Cardiac septum (tissue), 1 donor: ENCODE data around the gene LUZP1. TPM values are rescaled to one million over a fixed set of nuclear protein-coding genes. Genes with fewer than 3 reads are reported as not detected.

Experiments used
- DNase-seq: peaks from one replicate; pipeline ENCODE4 v3.0.0-alpha.2; 2020; ENCODE audit warnings: low spot score
- intact Hi-C: fragments of 100-400 bp; cut with DNase I; formaldehyde crosslinking; loops from one replicate; pipeline ENCODE4 v1.14.0; 2022
- total RNA-seq: library from RNA; stranded (reverse); fragmentation: NEBNext Ultra II Directional; extraction: Animal tissue kit (Norgen Biotek cat#: 25700); gene quantifications from one replicate; pipeline ENCODE4 v1.2.1, GENCODE V29; 2021
- donor health status: DM: no; HTN: no; CAD: no.

Gene LUZP1
- total RNA-seq, 1 donor from 2014 or later, result 46.5 TPM

DNA sequence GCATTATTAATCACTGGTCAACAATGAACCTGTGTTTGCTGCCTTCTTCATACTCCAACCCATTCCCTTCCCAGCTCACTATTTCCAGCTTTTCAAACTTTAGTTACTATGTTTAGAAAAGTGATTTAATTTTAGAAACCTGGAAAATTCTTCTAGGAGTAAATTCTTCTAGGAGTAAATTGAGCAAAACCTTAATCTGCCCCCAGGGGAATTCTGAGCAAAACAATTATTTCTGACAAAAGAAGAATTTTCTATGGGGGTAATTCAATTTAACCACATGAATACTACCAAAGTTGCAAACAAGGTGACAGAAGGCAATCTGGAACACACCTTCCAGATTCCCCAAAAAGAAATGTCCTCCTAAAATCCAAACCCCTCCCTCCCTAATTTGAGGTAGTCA lies 1.8 kb downstream of the LUZP1 start:
- intact Hi-C loops, result loop anchor here (5.0 kb wide), 1 partner anchor 45 kb away; no protein-coding TSS in a partner anchor
- DNase-seq, result no peak

DNA sequence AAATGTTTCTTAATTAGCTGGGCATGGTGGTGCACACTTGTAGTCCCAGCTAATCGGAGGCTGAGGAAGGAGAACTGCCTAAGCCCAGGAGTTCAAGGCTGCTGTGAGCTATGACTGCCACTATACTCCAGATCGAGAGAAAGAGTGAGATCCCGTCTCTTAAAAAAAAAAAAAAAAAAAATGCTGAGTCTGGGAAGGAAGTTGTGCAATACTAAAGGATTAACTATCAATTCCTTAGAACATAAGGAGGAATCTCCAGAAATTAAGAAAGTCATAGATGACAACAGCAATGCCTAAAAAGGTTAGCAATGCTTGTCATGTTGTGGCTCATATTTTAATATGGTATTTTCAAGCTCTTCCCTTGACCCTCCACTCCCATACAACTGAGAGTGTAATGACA lies 5.3 kb downstream of the LUZP1 start:
- intact Hi-C loops, result no loop called here
- DNase-seq, result no peak

DNA sequence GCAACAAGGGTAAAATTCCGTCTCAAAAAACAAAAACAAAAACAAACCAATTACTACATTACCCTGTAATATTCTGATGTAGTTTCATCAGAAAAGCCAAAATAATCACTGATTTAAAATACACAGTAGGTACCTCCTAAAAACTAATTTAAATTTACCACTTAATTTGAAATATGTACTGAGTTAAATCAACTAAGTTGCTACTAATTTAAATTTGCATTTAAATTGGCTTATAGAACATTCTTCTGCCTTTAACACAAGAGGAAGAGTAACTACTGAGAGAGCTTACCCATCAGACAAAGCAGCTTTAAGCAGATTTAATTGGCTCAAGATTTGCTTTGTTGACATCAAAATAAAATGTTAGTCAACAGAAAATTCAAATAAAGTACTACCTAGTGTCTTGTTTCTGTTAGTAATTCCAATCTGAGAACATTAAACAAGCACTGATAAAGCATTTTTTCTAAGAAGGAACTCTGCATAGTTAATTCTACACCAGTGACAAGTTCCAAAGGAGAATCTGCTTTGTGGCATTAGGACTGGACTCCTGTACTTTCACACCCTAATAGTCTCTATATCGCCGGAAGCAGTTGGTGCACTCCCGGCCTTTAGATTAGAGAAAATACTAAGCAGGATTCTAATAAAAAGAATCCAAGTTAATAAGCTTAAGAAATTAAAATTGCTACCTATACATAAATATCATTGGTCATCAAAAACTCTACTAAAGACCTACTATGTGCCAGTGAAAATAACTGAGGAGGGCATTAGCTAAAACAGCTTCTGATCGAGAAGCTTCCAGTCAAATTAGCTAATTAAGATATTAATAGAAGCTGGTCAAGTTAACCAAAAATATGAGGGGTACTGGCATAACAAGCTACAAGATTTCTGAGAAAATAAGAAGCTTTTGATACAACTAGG lies 8.4 kb downstream of the LUZP1 start:
- intact Hi-C loops, result no loop called here
- no peak for DNase-seq

DNA sequence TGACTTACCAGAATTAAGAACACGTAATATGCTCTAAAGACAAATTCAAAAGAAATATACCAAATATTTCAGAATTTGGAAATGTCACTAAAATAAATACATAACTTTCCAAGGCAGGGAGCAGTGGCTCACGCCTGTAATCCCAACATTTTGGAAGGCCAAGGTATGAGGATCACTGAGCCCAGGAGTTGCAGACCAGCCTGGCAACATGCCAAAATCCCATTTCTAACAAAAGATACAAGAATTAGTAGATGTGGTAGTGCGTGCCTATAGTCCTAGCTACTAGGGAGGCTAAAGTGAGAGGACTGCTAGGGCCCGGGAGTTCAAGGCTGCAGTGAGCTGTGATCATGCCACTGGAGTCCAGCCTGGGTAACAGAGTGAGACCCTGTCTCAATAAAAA lies 11.7 kb downstream of the LUZP1 start:
- intact Hi-C loops, result no loop called here
- DNase-seq, result no peak

DNA sequence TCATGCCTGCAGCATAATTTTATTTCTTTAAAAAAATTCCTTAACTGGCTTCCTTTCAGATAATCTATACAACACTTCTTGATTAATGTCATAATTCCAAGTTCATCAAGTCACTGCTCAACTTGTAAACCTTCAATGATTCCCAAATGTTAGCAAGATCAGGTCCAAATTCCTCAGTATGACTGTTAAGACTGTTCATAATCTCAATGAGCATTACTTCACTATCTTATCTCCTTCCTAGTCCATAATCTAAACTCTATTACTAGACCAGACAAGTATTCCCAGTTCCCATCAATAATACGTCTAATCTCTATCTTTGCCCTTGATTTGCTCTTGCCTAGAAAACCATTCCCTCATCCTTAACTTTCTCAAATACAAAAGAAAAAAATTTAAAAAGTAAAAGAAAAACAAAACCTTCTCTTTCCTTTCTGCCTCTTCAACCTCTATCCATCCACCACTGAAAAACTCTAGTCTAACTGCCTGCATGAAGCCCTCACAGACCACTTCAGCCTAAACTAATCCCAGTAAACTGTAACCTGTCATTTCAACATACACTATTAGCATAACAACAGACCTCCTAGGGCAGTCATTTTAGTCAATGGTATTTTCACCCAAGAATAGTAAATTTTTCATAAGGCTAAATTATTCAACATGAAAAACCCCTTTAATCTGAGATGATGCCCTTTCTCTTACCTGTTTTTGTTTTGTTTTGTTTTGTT lies 15.5 kb downstream of the LUZP1 start:
- intact Hi-C loops, result no loop called here
- DNase-seq, result no peak

DNA sequence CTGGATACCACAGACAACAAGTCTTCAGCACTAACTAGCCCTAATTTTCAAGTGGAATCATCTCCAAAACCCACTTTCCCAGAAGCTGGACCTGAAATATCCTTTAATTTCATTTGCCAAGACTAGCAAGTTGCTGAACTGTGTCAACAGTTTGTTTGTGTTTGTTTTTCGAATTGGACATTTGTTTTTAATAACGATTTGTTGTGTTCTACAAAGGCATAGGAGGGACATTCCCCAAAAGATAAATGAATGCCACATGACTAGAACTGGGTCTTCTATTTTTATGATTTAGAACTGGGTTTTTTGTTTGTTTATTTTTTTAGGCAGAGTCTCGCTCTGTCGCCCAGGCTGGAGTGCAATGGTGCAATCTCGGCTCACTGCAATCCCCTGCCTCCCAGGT lies 17.9 kb downstream of the LUZP1 start:
- DNase-seq, result no peak
- intact Hi-C loops, result no loop called here

DNA sequence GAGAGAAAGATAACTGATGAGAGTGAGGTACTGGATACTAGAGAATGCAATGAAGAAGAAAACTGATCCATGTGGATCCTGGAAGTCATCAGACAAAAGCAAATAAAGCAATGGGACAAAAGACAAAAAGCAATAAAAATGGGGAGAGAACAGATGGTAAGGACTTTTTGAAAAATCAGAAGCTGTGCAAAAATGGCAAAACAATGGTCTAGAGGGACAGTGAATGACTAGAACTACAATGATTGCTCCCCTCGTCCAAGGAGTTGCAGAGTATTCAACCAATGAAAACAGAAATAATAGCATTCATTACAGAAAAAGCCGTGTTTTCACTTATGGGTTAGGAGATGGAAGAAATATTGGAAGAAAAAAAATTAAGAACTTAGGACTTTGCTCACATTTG lies 18.5 kb downstream of the LUZP1 start:
- intact Hi-C loops, result no loop called here
- no peak for DNase-seq

DNA sequence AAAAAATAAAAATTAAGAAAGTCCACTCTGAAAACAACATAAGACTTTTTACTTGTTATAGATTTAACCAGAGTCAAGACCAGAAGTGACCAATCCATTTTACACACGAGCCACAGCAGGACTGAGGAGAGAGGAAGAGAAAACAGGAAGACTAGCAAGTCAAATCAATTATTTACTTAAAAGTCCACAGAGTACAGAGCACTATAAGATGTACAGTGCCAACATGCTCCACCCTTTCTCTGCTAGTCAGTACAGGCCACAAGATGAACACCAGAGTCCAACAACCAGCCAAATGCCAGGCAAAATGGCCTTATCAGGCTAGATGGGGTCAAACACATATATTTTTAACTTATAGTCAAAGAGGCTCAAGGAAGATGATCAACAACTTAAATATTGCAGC lies 19.5 kb downstream of the LUZP1 start:
- intact Hi-C loops, result no loop called here
- DNase-seq, result no peak

DNA sequence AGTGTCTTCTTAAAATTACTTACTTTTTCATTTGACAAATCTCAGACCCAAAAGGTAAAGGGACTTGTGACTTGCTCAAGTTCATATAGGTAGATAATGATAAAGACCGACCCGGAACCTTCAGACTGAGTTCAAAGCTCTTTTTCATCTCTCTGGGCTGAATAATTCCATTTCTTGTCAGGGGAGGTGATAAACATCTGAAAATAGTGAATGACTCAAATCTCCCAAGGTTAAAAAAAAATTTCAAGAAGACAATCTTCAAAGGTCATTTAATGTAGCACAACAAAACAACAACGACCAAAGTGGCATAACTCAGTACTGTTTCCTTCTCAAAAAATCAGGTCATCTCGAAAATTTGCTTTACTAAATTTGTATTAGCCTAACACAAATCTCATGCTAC lies 20.6 kb downstream of the LUZP1 start:
- intact Hi-C loops, result no loop called here
- no peak for DNase-seq

DNA sequence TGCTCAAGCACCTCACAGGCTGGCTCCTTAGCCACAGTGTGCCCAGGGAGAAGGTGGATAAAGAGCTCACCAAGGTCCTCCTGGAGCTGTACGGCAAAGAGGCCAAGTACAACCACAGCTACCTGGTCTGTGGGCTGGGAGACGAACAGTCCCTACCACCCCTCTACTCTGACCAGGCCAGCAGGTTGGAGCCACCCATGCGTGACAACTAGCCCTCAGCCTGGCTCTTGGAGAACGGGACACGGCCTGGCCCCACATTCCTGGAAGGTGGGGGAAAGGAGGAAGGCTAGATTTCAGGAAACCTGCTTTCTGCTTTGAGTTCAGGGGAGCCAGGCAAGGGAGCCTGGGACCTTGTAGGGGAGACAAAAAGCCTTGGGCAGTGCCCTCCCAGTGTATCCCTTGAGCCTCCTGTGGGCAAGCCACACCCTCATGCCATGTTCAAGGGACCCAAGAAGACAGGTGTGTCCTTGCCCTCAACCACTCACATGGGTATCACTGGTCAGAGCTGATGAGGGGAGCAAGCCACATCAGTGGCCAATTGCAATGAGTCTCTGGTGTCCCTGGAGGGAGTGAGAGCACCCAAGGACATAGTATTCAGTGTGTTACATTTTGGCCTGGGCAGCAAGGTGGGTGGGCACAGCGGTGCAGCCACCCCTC lies 27.6 kb downstream of the LUZP1 start:
- intact Hi-C loops, result no loop called here
- DNase-seq, result no peak

DNA sequence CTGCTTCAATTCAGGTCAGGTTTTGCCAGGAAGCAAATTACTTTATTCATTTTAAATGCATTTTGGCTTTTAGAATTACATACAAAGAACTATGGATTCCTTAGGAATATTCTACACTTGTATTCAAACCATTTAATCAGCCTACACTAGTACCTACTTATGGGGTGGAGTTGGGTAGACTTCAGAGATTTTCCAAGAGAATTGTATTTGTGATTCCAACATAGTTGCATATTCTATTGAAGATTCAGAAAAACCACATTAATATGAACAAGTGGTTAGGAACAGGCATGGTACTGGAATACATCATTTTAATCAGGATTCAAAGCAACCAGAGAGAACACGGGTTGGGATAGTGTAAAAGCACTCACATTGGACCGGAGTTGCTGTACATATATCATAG lies 33.4 kb downstream of the LUZP1 start:
- no peak for DNase-seq
- intact Hi-C loops, result no loop called here

DNA sequence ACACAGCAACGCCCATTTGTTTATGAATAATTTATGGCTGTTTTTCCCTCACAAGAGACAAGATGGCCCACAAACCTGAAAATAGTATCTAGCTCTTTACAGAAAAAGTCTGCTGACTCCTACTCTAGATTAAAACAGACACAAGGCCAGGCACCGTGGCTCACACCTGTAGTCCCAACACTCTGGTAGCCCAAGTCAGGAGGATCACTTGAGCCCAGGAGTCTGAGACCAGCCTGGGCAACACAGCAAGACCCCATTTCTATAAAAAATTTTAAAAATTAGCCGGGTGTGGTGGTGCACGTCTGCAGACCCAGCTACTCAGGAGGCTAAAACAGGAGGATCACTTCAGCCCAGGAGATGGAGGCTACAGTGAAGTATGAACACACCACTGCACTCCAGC lies 34.6 kb downstream of the LUZP1 start:
- intact Hi-C loops, result no loop called here
- DNase-seq, result no peak

DNA sequence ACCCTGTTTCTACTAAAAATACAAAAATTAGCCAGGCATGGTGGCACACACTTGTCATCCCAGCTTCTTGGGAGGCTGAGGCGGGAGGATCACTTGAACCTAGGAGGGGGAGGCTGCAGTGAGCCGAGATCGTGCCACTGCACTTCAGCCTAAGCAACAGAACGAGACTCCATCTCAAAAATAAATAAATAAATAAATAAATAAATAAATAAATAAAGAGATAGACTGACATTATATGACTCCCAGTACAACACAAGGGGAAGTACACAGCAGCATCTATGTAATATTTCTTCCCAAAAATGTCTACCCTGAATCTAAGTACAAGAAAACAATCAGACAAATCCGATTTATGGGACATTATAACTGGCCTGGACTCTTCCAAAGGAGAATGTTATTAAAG lies 35.1 kb downstream of the LUZP1 start:
- DNase-seq, result no peak

DNA sequence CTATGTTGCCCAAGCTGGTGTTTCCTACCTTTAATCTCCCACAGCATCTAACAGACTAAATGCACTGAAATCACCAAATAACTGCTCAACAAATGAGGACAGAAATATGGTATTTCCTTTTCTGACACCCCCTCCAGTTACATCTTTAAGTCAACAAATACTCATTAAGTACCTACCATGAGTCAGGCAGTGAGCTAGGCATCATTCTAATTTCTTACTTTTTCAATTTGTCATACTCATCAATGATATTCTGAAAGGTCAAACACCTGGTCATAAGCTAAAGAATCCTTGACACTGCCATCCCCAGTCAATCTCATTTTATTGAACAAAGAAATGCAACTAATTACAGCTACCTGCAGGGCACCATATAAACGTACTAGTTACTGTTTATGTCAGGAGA lies 36.6 kb downstream of the LUZP1 start:
- DNase-seq, result no peak
- intact Hi-C loops, result no loop called here

More for the DNA sequence above, 35.1 kb downstream of the LUZP1 start:
- intact Hi-C loops, result no loop called here

DNA sequence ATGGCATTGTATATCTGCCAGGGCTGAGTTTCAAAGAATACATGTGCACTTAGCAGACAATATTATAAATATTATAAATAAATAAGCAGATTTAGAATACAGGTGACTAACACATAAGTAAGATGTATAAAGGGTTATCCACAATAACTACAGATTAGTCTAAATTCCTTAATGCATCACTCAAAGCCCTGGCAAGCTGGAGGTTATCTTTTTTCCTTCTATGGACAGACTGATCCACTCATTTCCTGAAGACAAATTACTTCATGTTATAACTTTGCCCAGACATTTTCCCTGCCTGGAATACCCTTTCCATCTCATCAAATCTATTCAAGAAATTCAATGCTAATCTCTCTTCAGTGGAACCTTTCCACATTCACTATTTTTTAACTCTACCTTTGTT lies 38.8 kb downstream of the LUZP1 start:
- intact Hi-C loops, result no loop called here
- DNase-seq, result no peak

DNA sequence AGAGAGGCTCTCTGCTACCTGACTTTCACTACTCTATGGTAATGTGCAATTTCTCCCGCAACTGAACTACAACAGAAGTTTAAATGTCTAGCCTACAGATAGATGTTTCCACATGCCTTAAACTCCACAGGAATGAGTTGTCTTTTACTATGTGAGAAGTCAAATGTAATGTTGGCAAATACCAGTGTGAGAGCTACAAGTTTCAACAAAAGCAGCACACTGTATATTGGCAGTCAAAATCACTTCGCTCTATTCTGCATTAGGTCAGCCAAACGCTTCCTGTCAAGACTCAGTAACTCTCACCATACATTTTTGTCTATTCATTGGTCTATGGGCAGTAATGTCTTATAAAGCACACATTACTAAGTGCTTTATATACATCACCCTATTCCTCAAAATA lies 41.9 kb downstream of the LUZP1 start:
- intact Hi-C loops, result no loop called here
- no peak for DNase-seq

DNA sequence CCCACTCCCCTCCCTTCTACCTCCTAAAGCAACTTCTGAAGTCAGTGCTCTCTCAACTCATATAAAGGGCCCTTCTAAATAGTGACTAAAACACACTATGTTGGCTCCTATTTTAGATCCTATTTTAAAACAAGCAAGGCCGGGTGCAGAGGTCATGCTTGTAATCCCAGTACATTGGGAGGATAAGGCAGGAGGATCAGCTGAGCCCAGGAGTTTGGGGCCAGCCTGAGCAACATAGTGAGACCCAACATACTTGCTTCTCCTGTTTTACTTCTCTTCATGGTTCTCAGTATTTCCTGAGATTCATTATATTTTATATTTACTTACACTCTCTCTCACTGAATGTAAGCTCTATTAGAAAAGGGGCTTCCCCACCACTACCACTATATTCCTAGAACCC lies 42.5 kb downstream of the LUZP1 start:
- DNase-seq, result no peak
- intact Hi-C loops, result no loop called here

DNA sequence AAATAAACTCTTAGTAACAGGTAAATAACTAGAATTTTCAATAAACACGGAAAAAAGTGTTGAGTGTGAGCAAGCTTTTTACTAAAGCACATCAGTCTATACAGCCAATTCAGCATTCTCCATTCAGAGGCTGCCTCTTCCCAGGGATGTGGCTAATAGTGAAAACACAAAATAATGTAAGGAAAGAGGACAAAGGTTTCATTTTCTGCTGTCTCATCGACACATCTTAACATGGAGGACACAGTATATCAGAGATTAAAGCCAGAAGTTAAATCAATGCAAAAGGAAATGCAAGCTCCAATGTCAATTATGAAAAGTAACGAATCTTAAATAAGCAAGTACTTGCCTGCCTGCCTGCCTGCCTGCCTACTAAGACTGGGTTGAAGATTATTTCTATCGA lies 43.2 kb downstream of the LUZP1 start:
- no peak for DNase-seq
- intact Hi-C loops, result no loop called here

DNA sequence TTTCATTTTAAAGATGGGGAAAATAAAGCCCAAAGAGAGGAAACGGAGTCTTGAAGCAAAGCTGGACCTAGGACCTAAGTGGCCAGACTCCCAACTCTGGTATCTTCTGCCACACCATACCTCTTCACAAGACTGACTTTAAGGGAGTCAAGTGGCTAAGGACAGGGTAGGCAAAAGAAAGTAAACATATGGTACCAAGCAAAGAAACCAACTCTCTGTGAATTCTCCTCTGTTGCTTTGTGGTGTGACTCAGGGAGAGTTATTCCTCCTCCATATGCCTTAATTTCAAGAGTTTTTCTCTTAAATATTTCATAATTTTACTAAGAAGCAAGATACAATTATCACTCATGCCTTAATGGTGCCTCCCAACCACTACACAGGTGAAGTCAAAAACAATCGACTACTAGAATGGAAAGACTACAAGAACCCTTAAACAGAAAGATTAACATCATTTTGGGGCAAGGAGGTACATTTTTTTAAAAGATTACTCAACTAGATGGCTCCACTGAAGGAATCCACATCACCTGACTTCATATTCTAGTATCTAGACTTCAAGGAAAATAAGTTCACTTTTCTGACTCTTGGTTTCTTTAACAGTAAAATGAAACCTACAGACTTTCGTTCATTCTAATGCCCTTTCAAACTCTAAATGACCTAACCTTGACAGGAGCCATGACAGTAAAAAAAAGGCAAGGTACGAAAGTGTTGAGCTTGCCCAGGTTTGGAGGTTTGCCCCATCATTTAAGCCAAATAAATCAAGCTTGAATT lies 44.2 kb downstream of the LUZP1 start:
- intact Hi-C loops, result loop anchor here (5.0 kb wide), 1 partner anchor 43 kb away; the partner anchor contains the start of gene LUZP1

DNA sequence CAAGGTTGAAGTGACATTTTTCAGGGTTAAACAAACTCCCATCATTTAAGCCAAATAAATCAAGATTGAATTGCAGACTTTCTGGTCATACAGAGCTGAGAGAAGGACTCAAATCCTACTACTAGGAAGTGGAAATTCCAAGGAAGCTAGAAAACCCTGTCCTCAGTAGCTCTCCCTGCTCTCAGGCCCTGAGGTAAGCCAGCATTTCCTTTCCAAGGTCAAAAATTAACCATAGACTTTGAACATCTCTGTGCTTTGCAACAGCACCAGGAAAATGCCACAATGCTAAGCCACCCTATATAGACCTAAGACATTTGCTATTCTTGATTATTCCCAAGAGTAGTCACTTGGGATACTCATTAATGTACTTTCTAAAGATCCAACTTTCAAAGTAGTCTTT lies 45.1 kb downstream of the LUZP1 start:
- DNase-seq, result no peak

More for the DNA sequence above, 44.2 kb downstream of the LUZP1 start:
- no peak for DNase-seq

More for the DNA sequence above, 45.1 kb downstream of the LUZP1 start:
- intact Hi-C loops, result loop anchor here (5.0 kb wide), 1 partner anchor 44 kb away; the partner anchor contains the start of gene LUZP1
